H54 (cell line): ENCODE data around the gene CCL16.
A peak's percentile ranks its signal among the peaks of the same experiment; 100 is the strongest.
"Not testable (repeated sequence)": the region's sequence is repeated elsewhere in the genome, so short reads cannot be mapped to it uniquely, and the experiment has no call there.

Experiments used
- DNase-seq: peaks from one replicate; pipeline ENCODE4 v3.0.0; 2011; ENCODE audit warnings: low spot score, mixed read lengths; ENCODE audit not compliant: insufficient read length
- FAIRE-seq: peaks from 3 replicates; lab custom pipeline; 2011; peaks lifted over from hg19 to GRCh38; lab: Jason Lieb, UNC
- POLR2A ChIP-seq: IDR thresholded peaks from 2 replicates; pipeline ENCODE4 v1.6.1; 2011; ENCODE audit warnings: low read depth, mild to moderate bottlenecking, low read length

CCL16 gene

DNA sequence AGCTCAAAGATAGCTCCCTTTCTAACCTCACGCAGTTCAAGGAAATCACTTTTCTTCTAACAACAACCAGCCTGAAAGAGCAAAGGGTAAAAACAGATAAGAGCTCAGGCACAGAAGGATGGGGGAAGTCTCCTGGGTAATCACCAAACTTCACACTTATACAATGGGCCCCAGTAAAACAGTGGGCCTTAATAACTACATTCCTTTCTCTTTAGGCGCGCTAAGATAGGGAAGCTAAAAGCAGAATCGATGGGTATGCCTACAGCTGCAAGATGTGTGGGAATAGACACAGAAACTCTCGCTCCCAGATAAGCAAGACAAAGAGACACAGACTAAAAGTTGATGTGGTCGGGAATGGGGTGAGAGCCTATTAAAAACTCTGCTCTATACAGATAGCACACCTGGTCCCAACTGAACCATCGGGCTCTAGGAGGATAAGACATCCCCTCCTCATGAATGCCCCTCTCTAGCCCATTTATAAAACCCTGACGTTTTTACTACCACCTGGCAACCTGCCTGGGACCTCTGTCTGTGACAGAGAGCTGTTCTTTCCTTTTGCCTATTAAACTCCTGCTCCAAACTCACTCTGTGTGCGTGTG lies 38.6 kb downstream of the CCL16 start:
- TF ChIP-seq POLR2A, result no peak
- DNase-seq (no peak), FAIRE-seq (no peak)

DNA sequence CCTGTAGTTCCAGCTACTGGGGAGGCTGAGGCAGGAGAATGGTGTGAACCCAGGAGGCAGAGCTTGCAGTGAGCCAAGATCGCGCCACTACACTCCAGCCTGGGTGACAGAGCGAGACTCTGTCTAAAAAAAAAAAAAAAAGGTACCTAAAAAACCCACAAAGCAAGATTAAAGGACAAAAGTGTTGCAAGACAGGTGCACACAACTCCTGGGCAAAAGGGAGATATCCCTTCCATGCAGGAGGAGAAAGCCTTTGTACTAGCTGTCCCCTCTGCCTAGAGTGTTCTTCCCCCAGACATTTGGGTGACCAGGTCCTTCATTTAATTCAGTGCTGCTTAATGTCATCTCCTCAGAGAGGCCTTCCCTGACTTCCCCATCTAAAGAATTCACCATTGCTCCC lies 42.8 kb downstream of the CCL16 start:
- not testable (repeated sequence) for FAIRE-seq, DNase-seq

GRCh38 chr17:35936063-35936462 lies 45.2 kb downstream of the CCL16 start:
- no peak for DNase-seq
- FAIRE-seq, result no peak
- no peak for TF ChIP-seq POLR2A

GRCh38 chr17:35934760-35935159 lies 46.5 kb downstream of the CCL16 start:
- DNase-seq, result no peak
- no peak for TF ChIP-seq POLR2A
- no peak for FAIRE-seq

DNA sequence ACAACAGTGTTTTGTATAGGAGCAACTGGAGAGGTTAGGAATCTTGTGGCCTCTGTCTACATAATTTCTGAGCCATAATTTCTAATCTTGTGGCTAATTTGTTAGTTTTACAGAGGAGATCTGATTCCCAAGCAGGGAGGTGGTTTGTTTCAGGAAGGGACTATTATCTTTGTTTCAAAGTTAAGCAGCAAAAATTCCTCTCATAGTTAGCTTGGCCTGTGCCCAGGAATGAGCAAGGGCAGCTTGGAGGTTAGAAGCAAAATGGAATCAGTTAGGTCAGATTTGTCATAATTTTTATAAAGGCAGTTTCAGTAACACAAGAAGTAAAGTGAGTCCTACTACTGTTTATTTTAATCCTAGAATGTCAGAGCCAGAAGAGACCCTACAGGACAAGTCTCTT lies 48.7 kb downstream of the CCL16 start:
- FAIRE-seq, result no peak
- no peak for DNase-seq
- no peak for TF ChIP-seq POLR2A

- TF ChIP-seq POLR2A, result no peak
- DNase-seq (no peak), FAIRE-seq (no peak)
Observed at GRCh38 chr17:35931794-35932425, 49.4 kb downstream of the CCL16 start.

GRCh38 chr17:35930211-35931065 lies 50.9 kb downstream of the CCL16 start, which contains the start of gene RDM1:
RDM1 (minus strand) TSS chr17:35930773; CDS start chr17:35930727, 46 bp downstream.
- FAIRE-seq (no peak), DNase-seq (peak; percentile 92)
- TF ChIP-seq POLR2A, result peak; percentile 82

DNA sequence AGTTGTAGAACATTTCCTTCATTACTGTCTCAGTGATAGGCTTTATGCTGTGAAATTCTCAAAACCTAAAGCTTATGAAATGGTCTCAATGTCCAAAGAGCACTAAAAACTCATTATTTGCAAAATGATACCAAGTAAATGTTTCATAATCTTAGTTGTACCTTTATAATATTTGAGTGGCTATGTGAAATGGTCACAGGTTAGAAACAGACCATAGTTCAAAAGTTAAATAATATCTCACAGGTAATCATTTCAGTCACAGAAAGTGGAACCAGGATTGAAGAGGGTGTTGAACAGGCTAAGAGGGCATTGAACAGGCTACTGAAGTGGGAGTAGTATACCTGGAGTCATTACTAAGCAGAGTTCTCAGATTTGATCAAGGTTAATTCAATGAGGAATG lies 53.6 kb downstream of the CCL16 start:
- FAIRE-seq, result no peak
- no peak for DNase-seq
- no peak for TF ChIP-seq POLR2A
